Gastrocnemius medialis (tissue), 4 donors: Measurements from ENCODE around the gene B4GALT3.

Experiments
- POLR2A ChIP-seq, 2 donors: fragments of 450-650 bp; IDR thresholded peaks; one replicate each; pipeline ENCODE4 v1.6.1; 2017; ENCODE audit warnings: antibody characterized with exemption in 2 of 2, mild to moderate bottlenecking in 2 of 2, moderate library complexity in 2 of 2
- TF ChIP-seq, protein P1 (sequence below), 5 experiments: fragments of 450-650 bp in 3 of 5; fragments of 200-600 bp in 2 of 5; sonication (generic) in 2 of 5; IDR thresholded peaks in 4 of 5; conservative IDR thresholded peaks in 1 of 5; 1 replicate in 4 of 5; 2 replicates in 1 of 5; pipeline ENCODE4 v1.5.1; 2016 to 2019; ENCODE audit warnings: antibody characterized with exemption in 5 of 5, mild to moderate bottlenecking in 3 of 5, moderate library complexity in 3 of 5

DNA sequence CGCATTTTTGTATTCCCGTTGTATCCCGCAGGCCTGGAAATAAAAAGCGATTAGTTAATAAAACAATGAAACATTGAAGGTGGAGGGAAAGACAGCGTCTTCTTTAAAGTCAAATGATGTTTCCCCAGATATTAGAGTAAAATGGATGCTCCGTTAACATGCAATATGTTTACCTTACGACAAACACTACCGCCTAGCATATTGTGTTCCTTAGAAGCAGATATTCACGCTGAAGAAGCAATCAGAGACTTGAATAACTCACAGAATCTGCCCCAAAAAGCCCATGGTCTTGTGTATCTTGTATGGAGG is 583 bp upstream of the B4GALT3 start:
- TF ChIP-seq, protein P1, sequence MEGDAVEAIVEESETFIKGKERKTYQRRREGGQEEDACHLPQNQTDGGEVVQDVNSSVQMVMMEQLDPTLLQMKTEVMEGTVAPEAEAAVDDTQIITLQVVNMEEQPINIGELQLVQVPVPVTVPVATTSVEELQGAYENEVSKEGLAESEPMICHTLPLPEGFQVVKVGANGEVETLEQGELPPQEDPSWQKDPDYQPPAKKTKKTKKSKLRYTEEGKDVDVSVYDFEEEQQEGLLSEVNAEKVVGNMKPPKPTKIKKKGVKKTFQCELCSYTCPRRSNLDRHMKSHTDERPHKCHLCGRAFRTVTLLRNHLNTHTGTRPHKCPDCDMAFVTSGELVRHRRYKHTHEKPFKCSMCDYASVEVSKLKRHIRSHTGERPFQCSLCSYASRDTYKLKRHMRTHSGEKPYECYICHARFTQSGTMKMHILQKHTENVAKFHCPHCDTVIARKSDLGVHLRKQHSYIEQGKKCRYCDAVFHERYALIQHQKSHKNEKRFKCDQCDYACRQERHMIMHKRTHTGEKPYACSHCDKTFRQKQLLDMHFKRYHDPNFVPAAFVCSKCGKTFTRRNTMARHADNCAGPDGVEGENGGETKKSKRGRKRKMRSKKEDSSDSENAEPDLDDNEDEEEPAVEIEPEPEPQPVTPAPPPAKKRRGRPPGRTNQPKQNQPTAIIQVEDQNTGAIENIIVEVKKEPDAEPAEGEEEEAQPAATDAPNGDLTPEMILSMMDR (IDR thresholded peaks at IDR 0.05 in 4 of 5, conservative IDR thresholded peaks at IDR 0.05 in 1 of 5): no peak
- TF ChIP-seq POLR2A (IDR thresholded peaks at IDR 0.05): no peak
